ENCODE measurements around the gene TSPYL4. TPM values are rescaled to one million over a fixed set of nuclear protein-coding genes. Genes with fewer than 3 reads are reported as not detected.

The TSPYL4 gene
- total and polyA plus RNA-seq, 2 donors (not counting 3 experiments of a cell fraction or from before 2014, with no cell fraction given) = 24.5 to 43.1 TPM

GRCh38 chr6:116256694-116257093, 2.8 kb upstream of the TSPYL4 start:
- H3K9me3 ChIP-seq (replicated peaks; ENCODE audit: control insufficient read depth, insufficient read depth, low read length) = no peaks in the 10 kb centered on the region
- FAIRE-seq = no peak
- H2AFZ ChIP-seq (ENCODE audit: low read depth, low read length) = no peak overlapping the region
- ChIA-PET POLR2A (no interaction called here), CTCF (interaction anchor here (3.7 to 10.1 kb wide), 2 partner anchors 12 to 39 kb away, joined by 38 to 90 read pairs; no protein-coding TSS in a partner anchor)
- peaks cover 18% of the 10 kb centered on the region for H3K79me2 ChIP-seq (ENCODE audit: control insufficient read depth, insufficient read depth, low read length)
- H3K27me3 ChIP-seq (ENCODE audit: control insufficient read depth in 2 of 2, insufficient read depth in 2 of 2, low read length in 2 of 2) = no peaks in the 10 kb centered on the region
- no peak overlapping the region for H3K9ac ChIP-seq (replicated peaks; ENCODE audit: extremely low read depth, insufficient read depth, low read length)
- dilution Hi-C loops (cut with MboI; ENCODE audit: extremely low pct_ligation_motif_present, low sequenced_read_pairs) (no loop called here), intact Hi-C loops (cut with micrococcal nuclease) (no loop called here)
- H3K36me3 ChIP-seq (ENCODE audit: control insufficient read depth in 2 of 2, extremely low read depth in 1 of 2, insufficient read depth in 2 of 2, low read length in 2 of 2) = no peaks in the 10 kb centered on the region
- H3K4me1 ChIP-seq (ENCODE audit: control insufficient read depth, extremely low read depth, insufficient read depth, low read length) = peaks cover 30% of the 10 kb centered on the region
- H3K27ac ChIP-seq (ENCODE audit: insufficient read depth, low read depth, low read length) = no peak overlapping the region
- no peak for TF ChIP-seq GATA2 (IDR thresholded peaks at IDR 0.05; ENCODE audit: insufficient read depth, insufficient read length, low read depth, low read length)
- TF ChIP-seq POLR2A (IDR thresholded peaks at IDR 0.05; ENCODE audit: low read depth, low read length) = no peak
- TF ChIP-seq FOS (IDR thresholded peaks at IDR 0.05; ENCODE audit: borderline replicate concordance, insufficient read depth, low read length) = no peak
- TF ChIP-seq POLR2AphosphoS5 (IDR thresholded peaks at IDR 0.05; ENCODE audit: insufficient read depth, low read depth, low read length) = no peak
- no peak for TF ChIP-seq JUN (IDR thresholded peaks at IDR 0.05; ENCODE audit: borderline replicate concordance, insufficient read depth, insufficient read length, low read depth)
- TF ChIP-seq MAX (IDR thresholded peaks at IDR 0.05; ENCODE audit: insufficient read depth, insufficient read length) = no peak
- no peak for TF ChIP-seq MYC (IDR thresholded peaks at IDR 0.05; ENCODE audit: low read depth, low read length)
- no peak for TF ChIP-seq CTCF (IDR thresholded peaks at IDR 0.05; ENCODE audit: extremely low read depth in 1 of 2, insufficient read depth in 1 of 2, low read depth in 1 of 2, low read length in 2 of 2)
- no peak for TF ChIP-seq EZH2 (IDR thresholded peaks at IDR 0.05; ENCODE audit: borderline replicate concordance, low read depth, low read length, severe bottlenecking)
- no TSS peak for BruUV-seq (replicated peaks)
- H4K20me1 ChIP-seq (replicated peaks; ENCODE audit: control insufficient read depth, extremely low read depth, insufficient read depth, low read length) = no peaks in the 10 kb centered on the region
- H3K4me2 ChIP-seq (ENCODE audit: insufficient read depth, low read length) = no peak overlapping the region
- no peaks in the 10 kb centered on the region for H3K9me1 ChIP-seq (replicated peaks; ENCODE audit: control insufficient read depth, extremely low read depth, insufficient read depth, low read length)
- DNase-seq (ENCODE audit: low read depth, low spot score) = no peak
- no peak overlapping the region for H3K4me3 ChIP-seq (replicated peaks in 1 of 3; ENCODE audit: insufficient read depth in 1 of 3, low read depth in 1 of 3, low read length in 3 of 3)

Data from endothelial cell of umbilical vein (primary cell).